ENCODE results near the gene KLHL15. TPM values are rescaled to one million over a fixed set of nuclear protein-coding genes. Genes with fewer than 3 reads are reported as not detected.

The KLHL15 gene
- total and polyA plus RNA-seq, 2 of the 13 experiments (the other 11 are each of a cell fraction or from before 2014, with no cell fraction given), result 2.8 to 5.5 TPM

- TF ChIP-seq PRDM4 (CRISPR knock-in tag; IDR thresholded peaks at IDR 0.05; ENCODE audit: borderline replicate concordance), result no peak
- TF ChIP-seq ZNF777 (CRISPR knock-in tag; IDR thresholded peaks at IDR 0.05), result peak; percentile 90
- no peak for TF ChIP-seq ZNF136 (CRISPR knock-in tag; IDR thresholded peaks at IDR 0.05; ENCODE audit: low read depth)
- TF ChIP-seq DMAP1 (CRISPR knock-in tag; IDR thresholded peaks at IDR 0.05), result no peak
- TF ChIP-seq MZF1 (CRISPR knock-in tag; IDR thresholded peaks at IDR 0.05; ENCODE audit: borderline replicate concordance), result no peak
- TF ChIP-seq ZHX2 (IDR thresholded peaks at IDR 0.05; ENCODE audit: low read depth), result peak; percentile 89
- TF ChIP-seq ZHX2 (CRISPR knock-in tag; IDR thresholded peaks at IDR 0.05; ENCODE audit: borderline replicate concordance), result no peak
- no peak; the same call in 1 of the 2 replicates for TF ChIP-seq SRY (CRISPR knock-in tag; IDR thresholded peaks at IDR 0.05)
- TF ChIP-seq KMT2B (CRISPR knock-in tag; IDR thresholded peaks at IDR 0.05), result peak; percentile 23; the same call in 1 of the 2 replicates
Observed at GRCh38 chrX:24024819-24025740, 1.9 kb downstream of the KLHL15 start (continued).

All from HepG2 (cell line).